ENCODE data around the gene PPA1.

- TF ChIP-seq EZH2 (IDR thresholded peaks at IDR 0.05; ENCODE audit: borderline replicate concordance, insufficient read depth, low read depth, low read length, poor library complexity, severe bottlenecking) (no peak), CTCF (IDR thresholded peaks at IDR 0.05) (no peak)
Observed at GRCh38 chr10:70176441-70176840, 56.8 kb downstream of the PPA1 start.

All from B cell (primary cell).